GM23248 (cell line): ENCODE results near the gene ME2. TPM values are rescaled to one million over a fixed set of nuclear protein-coding genes. Genes with fewer than 3 reads are reported as not detected.

Experiments
- DNase-seq: peaks from one replicate; pipeline ENCODE4 v3.0.0-alpha.2; 2015
- H2AFZ ChIP-seq: fragments of 200-600 bp; sonication (generic); 2 replicates; pipeline ENCODE4 v1.6.1; 2016; ENCODE audit warnings: antibody characterized with exemption
- H3F3A ChIP-seq: fragments of 200-600 bp; sonication (generic); 2 replicates; pipeline ENCODE4 v1.6.1; 2016; ENCODE audit warnings: mild to moderate bottlenecking, antibody characterized with exemption, mixed run types; ENCODE audit not compliant: insufficient read depth
- H3K27ac ChIP-seq: fragments of 200-600 bp; sonication (generic); 2 replicates; pipeline ENCODE4 v1.5.1; 2016; ENCODE audit warnings: mild to moderate bottlenecking
- H3K27me3 ChIP-seq: fragments of 200-600 bp; sonication (generic); replicated peaks from 2 replicates; pipeline ENCODE4 v1.6.1; 2016; ENCODE audit warnings: mild to moderate bottlenecking; ENCODE audit not compliant: insufficient read depth
- H3K36me3 ChIP-seq: fragments of 200-600 bp; sonication (generic); 2 replicates; pipeline ENCODE4 v1.6.1; 2016; ENCODE audit warnings: low read depth, mild to moderate bottlenecking
- H3K4me1 ChIP-seq: fragments of 200-600 bp; sonication (generic); 2 replicates; pipeline ENCODE4 v1.6.1; 2016; ENCODE audit warnings: mild to moderate bottlenecking; ENCODE audit not compliant: insufficient read depth
- H3K4me2 ChIP-seq: fragments of 200-600 bp; sonication (generic); one replicate; pipeline ENCODE4 v1.6.1; 2016; ENCODE audit warnings: mild to moderate bottlenecking; ENCODE audit not compliant: unreplicated experiment
- H3K4me3 ChIP-seq: fragments of 200-600 bp; sonication (generic); 2 replicates; pipeline ENCODE4 v1.5.1; 2016; ENCODE audit warnings: mild to moderate bottlenecking
- H3K79me2 ChIP-seq: fragments of 200-600 bp; sonication (generic); 2 replicates; pipeline ENCODE4 v1.6.1; 2016; ENCODE audit warnings: mild to moderate bottlenecking; ENCODE audit not compliant: insufficient read depth
- H3K9ac ChIP-seq: fragments of 200-600 bp; sonication (generic); 2 replicates; pipeline ENCODE4 v1.6.1; 2016; ENCODE audit warnings: mild to moderate bottlenecking
- H3K9me2 ChIP-seq: fragments of 200-600 bp; sonication (generic); 2 replicates; pipeline ENCODE4 v1.6.1; 2016; ENCODE audit warnings: mixed run types, mild to moderate bottlenecking, moderate library complexity; ENCODE audit not compliant: insufficient read depth
- H3K9me3 ChIP-seq: fragments of 200-600 bp; sonication (generic); one replicate; pipeline ENCODE4 v1.6.1; 2017; ENCODE audit warnings: low read depth
- H4K20me1 ChIP-seq: fragments of 200-600 bp; sonication (generic); 2 replicates; pipeline ENCODE4 v1.6.0; 2016; ENCODE audit not compliant: insufficient read depth
- EZH2 ChIP-seq: fragments of 200-600 bp; sonication (generic); IDR thresholded peaks from 2 replicates; pipeline ENCODE4 v1.6.1; 2018; ENCODE audit warnings: antibody characterized with exemption, mild to moderate bottlenecking; ENCODE audit not compliant: insufficient read depth, poor library complexity, severe bottlenecking
- EZH2phosphoT487 ChIP-seq: fragments of 200-600 bp; sonication (generic); IDR thresholded peaks from 2 replicates; pipeline ENCODE4 v1.6.1; 2018; ENCODE audit warnings: antibody characterized with exemption, moderate library complexity, mild to moderate bottlenecking, low read depth; ENCODE audit not compliant: insufficient read depth
- WGBS, 2 experiments: methylation state at CpG; one replicate each; pipeline ENCODE4 v1.1.6; 2015 to 2017; ENCODE audit warnings: low lambda C conversion rate in 2 of 2, low coverage in 1 of 2; ENCODE audit errors: missing lambda C conversion rate in 2 of 2; 5-methylcytosine and 5-hydroxymethylcytosine counted together
- in situ Hi-C: fragments of 300-500 bp; cut with MboI; formaldehyde crosslinking; loops from 2 replicates; pipeline ENCODE4 v1.15.0; 2020
- polyA plus RNA-seq: library from polyadenylated mRNA; unstranded; fragments of >200 nt; fragmentation: Nextera tagmentation; extraction: Ambion mirVana; gene quantifications from 2 replicates; pipeline ENCODE4 v1.2.1, GENCODE V29; 2016
- total RNA-seq: library from RNA; depleted of rRNA; stranded (reverse); fragments of >200 nt; shearing (Covaris generic); gene quantifications from 2 replicates; pipeline ENCODE4 v1.2.3, GENCODE V29; 2014

ME2 gene
- total and polyA plus RNA-seq, 2 experiments from 2014 or later, result 24.1 to 32.2 TPM

DNA sequence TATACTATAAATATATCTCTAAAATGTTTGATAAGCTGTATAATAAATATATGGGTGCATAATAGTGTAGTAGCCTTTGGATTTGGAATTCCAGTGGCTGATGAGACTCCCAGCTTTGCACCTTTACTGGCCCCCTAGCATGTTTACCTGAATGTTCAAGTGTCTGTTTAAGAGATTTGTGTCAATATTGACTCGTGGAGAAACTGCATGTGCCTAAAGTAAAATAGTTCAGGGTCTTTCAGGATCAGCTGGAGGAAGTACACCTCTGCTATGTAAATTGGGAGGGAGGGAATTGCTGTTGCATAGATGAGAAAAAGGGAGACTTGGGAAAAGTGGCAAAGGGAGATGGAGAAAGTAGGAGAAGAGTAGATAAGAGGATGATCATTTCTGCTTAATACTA is 23.9 kb downstream of the ME2 start:
- Histone ChIP-seq H3K27ac (no peak overlapping the region), H3K9me2 (no peaks in the 10 kb centered on the region), H3K9me3 (no peaks in the 10 kb centered on the region), H3K27me3 (no peaks in the 10 kb centered on the region), H2AFZ (no peak overlapping the region), H3K79me2 (no peaks in the 10 kb centered on the region), H3K36me3 (0 out of 2 replicates have a peak, but pooled peaks cover 8% of the 10 kb centered on the region), H3K4me2 (no peak overlapping the region), H3K4me1 (no peaks in the 10 kb centered on the region), H3F3A (no peaks in the 10 kb centered on the region), H3K4me3 (no peak overlapping the region), H4K20me1 (no peaks in the 10 kb centered on the region), H3K9ac (no peak overlapping the region)
- no peak for TF ChIP-seq EZH2
- TF ChIP-seq EZH2phosphoT487, result no peak
- no peak for DNase-seq
- in situ Hi-C loops, result no loop called here
- 86 to 93% methylated on average over 1 of the region's 1 CpG for WGBS, 2 experiments

GRCh38 chr18:50906843-50907242 is 27.9 kb downstream of the ME2 start:
- Histone ChIP-seq H3K36me3 (peaks cover 4% of the 10 kb centered on the region; the same call in 1 of the 2 replicates), H3K4me3 (no peak overlapping the region), H3K79me2 (no peaks in the 10 kb centered on the region), H3K4me2 (no peak overlapping the region), H3K9me2 (no peaks in the 10 kb centered on the region), H2AFZ (no peak overlapping the region), H3F3A (no peaks in the 10 kb centered on the region), H3K27me3 (no peaks in the 10 kb centered on the region), H3K9ac (no peak overlapping the region), H3K27ac (no peak overlapping the region), H3K4me1 (no peaks in the 10 kb centered on the region), H3K9me3 (no peaks in the 10 kb centered on the region), H4K20me1 (no peaks in the 10 kb centered on the region)
- WGBS, 2 experiments, result 97 to 99% methylated on average over 2 of the region's 2 CpGs
- in situ Hi-C loops, result no loop called here
- no peak for TF ChIP-seq EZH2
- TF ChIP-seq EZH2phosphoT487, result no peak
- no peak for DNase-seq

- no peak overlapping the region for H3K27ac ChIP-seq
- no peak overlapping the region for H3K4me3 ChIP-seq
- no peaks in the 10 kb centered on the region; the same call in 1 of the 2 replicates for H3K36me3 ChIP-seq
- DNase-seq, result no peak
- no peaks in the 10 kb centered on the region for H3K9me2 ChIP-seq
- H3K4me1 ChIP-seq, result no peaks in the 10 kb centered on the region
- H3F3A ChIP-seq, result no peaks in the 10 kb centered on the region
- no peaks in the 10 kb centered on the region for H3K27me3 ChIP-seq
- no peak overlapping the region for H3K9ac ChIP-seq
- H3K9me3 ChIP-seq, result no peaks in the 10 kb centered on the region
- no peak overlapping the region for H3K4me2 ChIP-seq
- H4K20me1 ChIP-seq, result no peaks in the 10 kb centered on the region
- TF ChIP-seq EZH2 (no peak), EZH2phosphoT487 (no peak)
- H3K79me2 ChIP-seq, result no peaks in the 10 kb centered on the region
- no peak overlapping the region for H2AFZ ChIP-seq
- WGBS, 2 experiments, result 100% methylated on average over 1 of the region's 1 CpG
- in situ Hi-C loops, result no loop called here
Measured at GRCh38 chr18:50909261-50909660, 30.3 kb downstream of the ME2 start.

GRCh38 chr18:50911006-50911405 is 32.1 kb downstream of the ME2 start:
- Histone ChIP-seq H3K4me3 (no peak overlapping the region), H3K79me2 (no peaks in the 10 kb centered on the region), H3K4me1 (no peaks in the 10 kb centered on the region), H3F3A (no peaks in the 10 kb centered on the region), H3K9me2 (no peaks in the 10 kb centered on the region), H3K27me3 (no peaks in the 10 kb centered on the region), H3K36me3 (no peaks in the 10 kb centered on the region; the same call in 1 of the 2 replicates), H3K4me2 (no peak overlapping the region), H3K9me3 (no peaks in the 10 kb centered on the region), H4K20me1 (no peaks in the 10 kb centered on the region), H2AFZ (no peak overlapping the region), H3K9ac (no peak overlapping the region), H3K27ac (no peak overlapping the region)
- TF ChIP-seq EZH2phosphoT487 (no peak), EZH2 (no peak)
- WGBS, 2 experiments, result 100% methylated on average over 1 of the region's 1 CpG
- in situ Hi-C loops, result no loop called here
- DNase-seq, result no peak

- Histone ChIP-seq H3K79me2 (no peaks in the 10 kb centered on the region), H3K9ac (no peak overlapping the region), H3K36me3 (no peaks in the 10 kb centered on the region), H3K4me1 (no peaks in the 10 kb centered on the region; the same call in 1 of the 2 replicates), H3K4me2 (no peak overlapping the region), H3K9me2 (no peaks in the 10 kb centered on the region), H3K27me3 (no peaks in the 10 kb centered on the region), H3K9me3 (no peaks in the 10 kb centered on the region), H3K27ac (no peak overlapping the region), H2AFZ (no peak overlapping the region), H3F3A (no peaks in the 10 kb centered on the region), H4K20me1 (no peaks in the 10 kb centered on the region), H3K4me3 (no peak overlapping the region)
- no peak for DNase-seq
- no peak for TF ChIP-seq EZH2phosphoT487
- in situ Hi-C loops, result no loop called here
- WGBS, 2 experiments, result 48 to 52% methylated on average over 1 of the region's 1 CpG
Measured at GRCh38 chr18:50917021-50917420, 38.1 kb downstream of the ME2 start.
